GM18517 (cell line): Measurements from ENCODE around the gene TSPAN9.
"Not testable (repeated sequence)": the region's sequence is repeated elsewhere in the genome, so short reads cannot be mapped to it uniquely, and the experiment has no call there.

ENCODE experiments used
- ATAC-seq: cut with Tn5 transposase; IDR thresholded peaks from one replicate; pipeline ENCODE4 v1.9.1; 2021; ENCODE audit warnings: mild to moderate bottlenecking, moderate library complexity; ENCODE audit not compliant: unreplicated experiment

TSPAN9 gene

DNA sequence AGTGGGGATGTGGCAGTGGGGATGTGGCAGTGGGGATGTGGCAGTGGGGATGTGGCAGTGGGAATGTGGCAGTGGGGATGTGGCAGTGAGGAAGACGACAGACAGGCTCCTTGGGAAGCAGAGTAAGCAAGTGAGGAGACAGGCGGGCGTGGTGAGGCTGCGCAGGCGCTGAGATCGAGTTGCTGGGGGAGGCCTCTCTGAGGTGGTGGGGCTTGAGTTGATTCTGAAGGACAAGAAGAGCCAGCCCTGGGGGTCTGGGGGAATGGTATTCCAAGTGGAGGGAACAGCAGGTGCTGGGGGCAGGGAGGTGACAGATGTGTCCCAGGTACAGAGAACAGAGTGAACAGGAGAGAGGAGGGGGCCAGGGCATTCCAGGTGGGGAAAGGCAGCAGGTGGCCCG is 33.8 kb upstream of the TSPAN9 start:
- ATAC-seq = no peak

DNA sequence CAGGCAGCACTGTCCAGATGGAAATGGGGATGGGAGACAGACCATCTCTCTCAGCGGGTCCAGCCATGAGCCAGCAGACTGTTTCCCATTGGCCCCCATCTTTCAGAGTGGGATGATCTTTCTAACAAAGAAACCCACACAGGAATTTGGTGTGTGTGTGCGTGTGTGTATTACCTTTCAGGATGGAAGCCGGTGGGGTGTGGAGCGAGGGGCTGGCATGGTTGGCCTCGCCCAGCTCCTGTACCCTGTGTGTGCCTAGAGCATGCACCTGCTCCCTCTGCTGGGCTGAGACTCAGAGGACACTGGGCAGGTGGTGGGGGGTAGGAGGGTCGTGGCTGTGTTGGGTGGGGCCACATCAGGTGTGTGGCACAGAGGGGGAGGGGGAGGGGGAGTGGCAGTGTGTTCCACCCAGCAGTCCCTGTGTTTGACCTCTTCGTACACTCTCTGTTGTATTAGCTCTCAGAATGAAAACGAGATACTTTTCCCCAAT is 33.0 kb upstream of the TSPAN9 start:
- no peak for ATAC-seq

DNA sequence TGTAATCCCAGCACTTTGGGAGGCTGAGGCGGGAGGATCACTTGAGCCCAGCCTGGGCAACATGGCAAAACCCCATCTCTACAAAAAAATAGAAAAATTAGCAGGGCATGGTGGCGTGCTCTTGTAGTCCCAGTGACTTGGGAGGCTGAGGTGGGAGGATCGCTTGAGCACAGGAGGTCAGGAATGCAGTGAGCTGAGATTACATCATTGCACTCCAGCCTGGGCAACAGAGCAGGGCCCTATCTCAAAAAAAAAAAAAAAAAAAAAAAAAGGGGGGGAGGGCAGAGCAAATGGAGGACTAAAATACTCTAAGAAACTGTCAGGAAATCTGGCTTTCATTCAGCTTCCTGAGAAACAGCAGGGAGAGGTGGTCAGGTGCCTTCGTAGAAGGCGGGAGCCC is 31.7 kb upstream of the TSPAN9 start:
- no peak for ATAC-seq

DNA sequence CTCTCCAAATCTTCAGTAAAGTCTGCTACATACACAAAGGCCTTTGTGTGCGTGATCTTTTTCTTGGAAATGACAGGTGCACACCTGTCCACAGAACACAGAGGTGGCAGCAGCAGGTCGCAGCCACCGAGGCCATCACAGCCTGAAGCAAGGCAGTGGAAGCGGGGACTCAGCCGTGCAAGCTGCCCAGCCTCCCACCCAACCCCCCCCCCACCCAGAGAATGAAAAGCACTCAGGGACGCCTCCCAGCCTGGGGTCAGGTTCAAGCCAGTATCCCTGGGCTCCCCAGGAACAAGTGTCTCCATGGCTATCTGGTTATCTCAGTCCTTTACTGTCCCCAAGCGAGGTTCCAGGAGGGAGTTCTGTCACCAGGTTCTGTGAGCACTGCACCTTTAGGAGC is 31.2 kb upstream of the TSPAN9 start:
- no peak for ATAC-seq

DNA sequence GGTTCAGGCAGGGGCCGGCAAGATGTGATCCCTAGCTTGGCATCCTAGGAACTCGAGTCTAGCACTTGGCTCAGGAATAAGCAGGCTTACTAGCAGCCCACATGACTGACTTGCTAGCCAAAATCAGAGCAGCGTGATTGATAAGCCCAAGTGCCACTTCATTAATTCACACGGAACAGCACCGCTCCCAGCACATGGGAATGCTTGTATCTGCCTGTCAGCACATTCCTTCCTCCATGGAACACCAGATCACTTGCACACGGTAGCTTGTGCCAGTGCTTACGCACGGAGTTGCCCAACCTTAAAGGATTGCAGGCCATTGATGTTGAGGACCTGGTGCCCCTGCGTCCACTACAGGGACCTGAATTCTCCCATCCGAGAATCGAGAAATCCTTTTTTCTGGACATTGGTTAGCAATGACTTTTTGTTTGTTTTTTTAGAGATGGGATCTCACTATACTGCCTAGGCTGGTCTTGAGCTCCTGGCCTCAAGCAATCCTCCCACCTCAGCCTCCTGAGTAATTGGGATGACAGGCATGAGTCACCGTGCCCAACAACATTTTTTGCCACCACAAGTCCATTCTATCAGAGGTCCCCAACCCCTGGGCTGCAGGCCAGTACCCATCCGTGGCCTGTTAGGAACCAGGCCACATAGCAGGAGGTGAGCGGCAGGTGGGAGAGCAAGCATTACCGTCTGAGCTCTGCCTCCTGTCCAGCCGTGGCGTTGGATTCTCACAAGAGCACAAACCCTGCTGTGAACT is 30.6 kb upstream of the TSPAN9 start:
- no peak for ATAC-seq

DNA sequence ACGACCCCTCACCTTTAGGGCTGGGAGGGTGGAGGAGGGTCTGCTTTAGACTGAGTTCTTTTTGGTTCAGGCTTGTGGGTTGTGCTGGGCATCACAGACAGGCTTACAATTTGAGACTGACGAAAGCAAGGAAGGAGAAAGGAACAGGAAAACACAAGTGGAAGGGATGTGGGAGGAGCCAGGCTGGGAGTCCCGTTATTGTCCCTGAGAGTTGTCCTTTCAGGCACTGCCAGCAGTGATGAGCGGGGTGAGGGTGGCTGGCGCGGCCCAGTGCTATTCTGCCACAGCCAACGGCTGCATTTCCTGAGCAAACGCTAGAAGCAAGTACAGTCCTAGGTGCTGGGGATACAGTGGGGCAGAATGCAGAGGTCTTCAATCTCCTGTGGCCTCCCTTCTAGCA is 29.2 kb upstream of the TSPAN9 start:
- ATAC-seq = no peak

DNA sequence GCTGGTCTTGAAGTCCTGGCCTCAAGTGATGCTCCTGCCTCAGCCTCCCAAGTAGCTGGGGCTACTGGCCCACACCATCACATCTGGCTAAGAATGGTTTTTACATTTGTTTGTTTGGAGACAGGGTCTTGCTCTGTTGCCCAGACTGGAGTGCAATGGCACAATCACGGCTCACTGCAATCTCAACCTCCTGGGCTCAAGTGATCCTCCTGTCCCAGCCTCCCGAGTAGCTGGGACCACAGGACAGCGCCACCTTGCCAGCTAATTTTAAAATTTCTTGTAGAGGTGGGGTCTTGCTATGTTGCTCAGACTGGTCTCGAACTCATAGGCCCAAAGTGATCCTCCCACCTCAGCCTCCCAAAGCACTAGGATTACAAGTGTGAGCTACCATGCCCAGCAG is 28.6 kb upstream of the TSPAN9 start:
- ATAC-seq = no peak

DNA sequence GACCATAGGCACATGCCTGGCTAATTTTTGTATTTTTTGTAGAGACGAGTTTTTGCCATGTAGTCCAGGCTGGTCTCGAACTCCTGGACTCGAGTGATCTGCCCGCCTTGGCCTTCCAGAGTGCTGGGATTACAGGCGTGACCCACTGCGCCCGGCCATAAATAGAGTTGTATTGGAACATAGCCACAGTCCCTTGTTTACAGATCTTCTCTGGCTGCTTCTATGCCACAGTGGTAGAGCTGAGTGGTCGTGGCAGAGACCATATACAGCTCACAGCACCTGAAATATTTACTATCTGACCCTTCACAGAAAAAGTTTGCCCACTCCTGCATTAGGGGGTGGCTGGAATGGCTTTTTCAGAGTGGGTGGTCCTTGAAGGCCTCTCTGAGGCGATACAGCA is 28.0 kb upstream of the TSPAN9 start:
- ATAC-seq = no peak

DNA sequence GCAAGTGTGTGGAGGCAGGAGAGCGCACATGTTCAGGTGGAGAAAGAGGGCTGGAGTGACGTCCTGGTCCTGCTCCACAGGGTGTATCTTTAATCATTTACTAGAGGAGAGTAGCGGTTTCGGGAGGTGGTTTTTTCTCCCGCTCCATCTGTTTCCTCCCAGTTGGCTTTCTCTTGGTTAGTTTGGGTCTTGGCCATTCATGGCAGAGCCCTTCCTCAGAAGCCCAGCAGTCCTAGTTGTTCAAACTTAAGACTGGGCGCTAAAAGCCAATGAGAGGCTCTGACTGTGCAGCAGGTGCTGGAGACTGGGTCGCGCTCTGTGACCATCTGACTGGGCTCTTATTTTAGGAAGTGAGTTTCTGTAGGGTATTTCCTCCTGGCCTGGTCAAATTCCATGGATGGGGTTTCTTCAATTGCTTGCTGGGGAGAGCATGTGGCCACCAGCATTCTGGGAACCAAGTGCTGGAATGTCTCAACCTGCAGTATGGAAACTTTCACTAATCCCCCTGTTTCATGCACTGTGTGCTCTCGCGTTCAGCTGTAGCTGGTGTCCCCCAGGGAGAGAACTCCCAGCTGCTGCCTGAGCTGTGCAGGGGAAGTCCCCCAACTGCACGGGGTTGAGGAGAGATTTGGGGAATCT is 27.4 kb upstream of the TSPAN9 start:
- no peak for ATAC-seq

DNA sequence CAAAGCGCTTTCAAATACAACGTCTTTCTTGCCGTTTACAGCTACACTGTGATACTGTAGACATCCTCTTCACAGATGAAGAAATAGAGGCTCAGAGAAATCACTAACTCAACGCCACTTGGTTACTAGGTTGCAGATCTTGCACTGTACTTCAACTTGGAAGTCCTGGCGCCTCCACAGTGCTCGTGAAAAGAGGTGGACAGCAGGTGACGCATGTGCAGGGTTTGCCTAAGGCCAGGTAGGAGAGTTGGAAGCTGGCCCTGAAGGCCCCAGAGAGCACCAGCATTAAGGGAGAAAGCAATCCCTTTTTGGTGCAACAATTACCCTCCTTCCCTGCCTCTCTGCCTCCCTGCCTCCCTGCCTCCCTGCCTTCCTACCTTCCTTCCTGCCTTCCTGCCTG is 22.8 kb upstream of the TSPAN9 start:
- no peak for ATAC-seq

DNA sequence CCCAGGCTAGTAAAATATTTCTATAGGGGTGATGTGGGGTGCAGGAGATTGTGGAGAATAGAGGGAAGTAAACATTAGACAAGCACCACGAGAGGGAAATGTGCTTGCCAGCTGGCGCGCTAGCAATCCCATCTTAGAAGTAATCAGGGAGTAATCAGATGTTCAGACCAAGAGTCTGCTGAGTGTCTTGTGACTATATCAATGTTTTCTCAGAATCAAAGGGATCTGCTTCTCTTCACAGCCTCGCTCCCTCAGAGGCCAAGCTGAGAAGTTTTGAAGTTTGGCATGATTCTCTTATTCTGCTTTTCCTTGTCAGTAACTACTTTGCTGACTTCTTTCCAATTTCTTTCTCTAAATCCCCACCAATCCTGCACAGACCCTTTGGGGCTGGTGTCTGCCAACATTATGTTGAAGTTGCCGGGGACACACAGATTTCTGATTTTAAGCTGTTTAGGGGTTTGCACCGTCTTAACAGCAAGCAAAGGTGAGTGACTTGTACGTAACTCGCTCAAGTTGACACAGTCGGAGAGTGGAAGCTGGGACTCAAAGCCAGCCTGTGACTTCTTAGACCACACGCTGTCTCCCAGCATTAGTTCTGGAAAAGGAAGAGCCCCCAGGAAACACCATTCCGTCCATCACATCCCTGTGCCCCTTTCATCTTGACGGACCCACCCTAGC is 22.0 kb upstream of the TSPAN9 start:
- ATAC-seq = no peak

DNA sequence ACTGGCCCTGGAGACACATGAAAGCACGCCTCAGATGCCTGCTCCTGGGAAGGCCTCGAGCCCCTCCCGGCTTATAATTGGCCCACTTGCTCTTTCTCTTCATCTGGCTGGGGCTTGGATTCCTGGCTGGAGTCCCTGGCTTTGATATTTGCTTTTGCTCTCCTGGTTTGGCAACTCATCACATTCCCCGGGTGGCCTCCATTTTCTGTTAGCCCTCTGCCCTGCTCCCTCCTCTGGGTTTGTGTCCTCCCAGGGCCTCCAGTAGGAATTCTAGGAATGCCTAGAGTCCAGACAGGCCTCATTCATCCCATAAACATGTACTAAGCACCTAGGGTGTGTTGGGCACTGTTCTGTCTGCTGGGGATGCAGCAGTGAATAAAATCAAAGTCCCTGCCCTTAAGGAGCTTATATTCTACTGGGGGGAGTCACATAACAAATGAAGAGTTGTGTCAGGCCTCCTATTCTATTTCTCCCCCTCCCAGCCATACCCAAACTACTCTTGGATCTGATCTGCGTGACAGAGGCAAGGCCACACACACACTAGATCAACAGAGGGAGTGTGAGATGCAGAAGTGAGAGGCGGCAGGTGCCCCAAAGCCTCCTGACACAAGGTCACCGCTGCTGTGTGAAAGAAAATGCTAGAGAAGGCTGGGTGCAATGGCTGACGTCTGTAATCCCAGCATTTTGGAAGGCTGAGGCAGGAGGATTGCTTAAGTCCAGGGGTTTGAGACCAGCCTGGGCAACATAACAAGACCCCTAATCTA is 21.3 kb upstream of the TSPAN9 start:
- ATAC-seq = no peak

DNA sequence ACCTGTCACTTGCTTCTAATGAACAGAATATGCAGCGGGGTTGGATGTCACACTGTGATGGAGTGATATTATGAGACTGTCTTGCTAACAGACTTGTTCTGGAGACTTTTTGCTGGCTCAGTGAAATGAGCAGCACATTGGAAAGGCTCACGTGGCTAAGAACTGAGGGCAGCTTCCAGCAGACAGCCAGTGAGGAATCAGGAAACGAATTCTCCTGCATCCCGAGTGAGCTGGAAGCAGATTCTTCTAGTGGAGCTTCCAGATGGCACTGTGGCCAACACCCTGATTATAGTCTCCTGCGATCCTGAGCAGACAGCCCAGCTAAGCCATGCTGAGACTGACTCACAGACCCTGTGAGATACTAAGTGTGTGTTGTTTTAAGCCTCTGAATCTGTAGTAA is 16.1 kb upstream of the TSPAN9 start:
- ATAC-seq = no peak

DNA sequence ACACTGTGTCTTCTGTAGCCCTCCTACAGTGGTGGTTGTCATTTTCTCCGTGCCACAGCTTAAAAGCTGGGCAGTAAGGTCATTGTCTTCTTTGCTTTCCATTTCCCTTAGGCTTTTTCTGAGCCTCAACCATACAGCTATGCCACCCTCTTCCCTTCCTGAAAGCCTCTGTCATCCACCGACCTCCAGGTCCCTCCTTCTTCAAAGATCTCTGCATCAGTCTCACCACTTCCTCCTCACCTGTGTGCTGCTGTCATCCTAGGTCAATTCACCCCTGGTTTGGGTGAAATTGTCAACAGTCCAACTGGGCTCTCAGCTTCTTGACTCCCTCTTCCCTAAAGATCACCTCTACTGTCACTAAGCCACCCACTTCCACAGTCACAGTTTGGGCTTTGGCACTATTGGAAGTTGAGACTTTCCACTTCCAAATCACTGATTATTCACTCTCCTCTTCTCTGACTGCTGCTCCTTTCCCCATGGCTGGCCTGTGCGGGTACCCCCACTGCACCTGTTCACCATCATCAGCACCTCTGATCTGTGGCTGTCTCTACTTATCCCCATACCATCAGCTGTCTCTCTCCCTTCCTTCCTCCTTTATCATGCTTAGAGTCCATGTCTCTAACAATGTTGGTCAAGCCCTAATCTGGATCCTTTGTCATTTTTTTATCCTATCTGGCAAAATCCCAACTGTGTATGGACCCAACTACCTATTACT is 15.5 kb upstream of the TSPAN9 start:
- ATAC-seq = no peak

DNA sequence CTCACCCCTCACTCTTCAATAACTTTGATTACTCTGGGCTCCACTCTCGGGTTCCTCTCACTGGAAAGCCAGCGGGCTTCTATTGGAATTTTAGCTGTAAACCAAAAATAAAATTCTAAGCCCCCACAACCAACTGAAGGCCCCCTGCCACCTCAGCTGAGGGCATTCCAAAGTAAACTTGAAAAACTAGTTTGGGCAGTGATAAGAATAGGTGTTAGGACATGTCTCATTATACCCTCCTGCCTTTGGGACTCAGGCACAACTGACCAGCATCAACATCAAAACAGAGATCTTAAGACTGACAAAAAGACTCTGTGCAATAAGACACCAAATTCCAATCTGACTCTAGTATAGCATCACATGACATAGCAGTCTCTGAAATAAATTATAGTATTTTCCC is 11.9 kb upstream of the TSPAN9 start:
- no peak for ATAC-seq

DNA sequence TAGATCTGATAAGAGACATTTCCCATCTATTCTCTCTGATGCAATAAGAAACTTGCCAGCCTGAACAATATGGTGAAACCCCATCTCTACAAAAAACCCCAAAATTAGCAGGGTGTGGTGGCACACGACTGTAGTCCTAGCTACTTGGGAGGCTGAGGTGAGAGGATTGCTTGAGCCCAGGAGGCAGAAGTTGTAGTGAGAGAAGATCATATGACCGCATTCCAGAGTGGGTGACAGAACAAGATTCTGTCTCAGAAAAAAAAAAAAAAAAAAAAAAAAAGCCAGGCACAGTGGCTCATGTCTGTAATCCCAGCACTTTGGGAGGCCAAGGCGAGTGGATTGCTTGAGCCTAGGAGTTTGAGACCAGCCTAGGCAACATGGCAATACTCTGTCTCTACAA is 11.3 kb upstream of the TSPAN9 start:
- not testable (repeated sequence) for ATAC-seq

DNA sequence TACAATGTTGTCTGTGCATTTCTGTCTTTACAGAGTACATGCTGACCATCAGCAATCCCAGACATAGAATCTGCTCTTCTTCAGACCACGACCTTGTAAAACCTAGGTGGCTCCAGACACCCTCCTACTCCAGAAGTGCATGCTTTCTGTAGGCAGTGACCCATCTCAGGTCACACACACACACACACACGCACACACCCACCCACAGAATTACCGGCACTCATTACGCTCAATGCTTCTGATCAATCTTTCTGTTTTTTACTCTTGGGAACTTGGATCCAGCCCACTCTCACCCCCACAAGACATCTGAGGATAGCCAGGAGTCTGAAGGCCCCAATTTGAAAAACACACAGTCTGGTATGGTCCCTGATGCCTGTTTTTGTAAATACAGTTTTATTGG is 7.5 kb upstream of the TSPAN9 start:
- ATAC-seq = no peak

DNA sequence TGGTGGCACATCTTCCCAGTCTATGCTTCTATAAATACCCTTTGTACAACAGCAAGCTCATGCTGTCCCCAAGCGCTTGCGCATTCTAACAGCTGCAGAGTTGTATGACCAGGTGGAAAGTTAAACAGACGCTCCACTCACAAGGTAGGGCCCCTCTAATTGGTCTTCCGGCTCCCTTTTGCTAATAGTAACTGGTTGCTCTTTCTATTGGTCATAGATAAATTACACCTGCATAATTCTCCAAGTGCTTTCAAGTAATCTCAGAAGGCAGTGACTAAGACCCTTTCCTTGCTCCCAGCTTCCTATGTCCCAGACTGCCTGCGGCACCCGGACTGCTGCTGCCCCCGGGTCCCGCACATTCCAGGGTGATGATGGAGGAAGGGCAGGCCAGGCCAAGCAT is 6.1 kb upstream of the TSPAN9 start:
- ATAC-seq = no peak

DNA sequence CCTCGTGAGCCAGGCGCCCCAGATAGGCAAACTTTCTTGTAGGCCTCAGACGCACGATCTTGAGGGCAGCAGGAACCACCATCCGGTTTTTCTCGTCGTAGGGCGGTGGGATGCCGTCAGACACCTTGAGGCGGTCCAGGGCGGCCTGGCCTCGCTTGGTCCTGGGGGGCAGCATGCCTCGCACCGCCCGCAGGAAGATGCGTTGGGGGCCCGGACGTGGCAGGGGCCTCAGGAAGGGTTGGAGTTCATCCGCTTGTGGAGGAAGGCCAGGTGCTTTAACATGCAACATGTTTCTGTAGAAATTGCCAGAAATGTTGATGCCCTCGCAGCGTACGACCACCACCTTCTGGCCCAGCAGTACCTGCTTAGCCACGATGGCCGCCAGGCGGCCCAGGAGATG is 5.5 kb upstream of the TSPAN9 start:
- ATAC-seq = no peak

DNA sequence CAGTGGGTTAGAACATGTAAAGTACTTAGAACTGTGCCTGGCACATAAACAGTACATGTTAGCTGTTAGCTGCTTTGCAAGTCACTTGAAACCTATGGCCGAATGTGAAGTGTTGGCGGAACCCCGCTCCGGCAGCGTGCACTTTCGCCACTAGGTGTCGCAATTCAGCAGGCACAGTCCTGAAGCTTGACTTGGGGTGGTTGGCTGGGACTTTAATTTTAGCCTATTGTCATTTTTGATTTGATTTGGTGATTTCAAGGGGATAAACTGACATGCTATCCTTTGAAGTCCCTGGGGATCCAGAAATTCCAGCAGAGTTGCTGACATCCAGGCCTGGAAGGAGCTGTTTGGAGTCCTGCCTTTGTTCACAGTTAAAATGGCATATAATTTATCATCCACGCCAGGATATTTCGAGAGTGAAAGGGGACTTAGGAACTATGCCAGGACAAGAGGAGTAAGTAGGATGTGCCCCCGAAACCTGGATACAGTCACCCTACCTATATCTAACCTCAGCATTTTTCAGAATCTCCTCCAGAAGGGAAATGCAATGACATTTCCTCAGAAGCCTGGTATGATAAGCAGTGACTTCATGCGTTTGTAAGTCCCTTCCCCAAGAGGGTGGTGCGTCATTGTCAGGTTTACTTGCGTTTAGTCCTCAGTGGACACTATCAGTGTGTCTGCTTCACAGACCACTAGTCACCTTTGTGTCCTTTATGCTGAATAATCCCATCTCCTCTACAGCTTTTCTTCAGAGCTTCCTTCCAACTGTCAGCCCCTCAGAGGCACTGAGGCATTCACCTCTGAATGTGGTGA is 3.5 kb upstream of the TSPAN9 start:
- ATAC-seq = no peak
